HepG2 (cell line): ENCODE results near the gene NAA25. TPM values are rescaled to one million over a fixed set of nuclear protein-coding genes. Genes with fewer than 3 reads are reported as not detected.
A peak's percentile ranks its signal among the peaks of the same experiment; 100 is the strongest.

Experiments
- ATAC-seq: fragments of 200-7000 bp; cut with Tn5 transposase; 3 replicates; pipeline ENCODE4 v1.9.1; 2020; ENCODE audit warnings: mild to moderate bottlenecking, moderate library complexity
- BruUV-seq: library from RNA; stranded (reverse); fragments of 400-500 nt; replicated peaks from 2 replicates; lab custom pipeline; 2021; lab: Mats Ljungman, UMichigan
- CTCF ChIA-PET: fragments of 300-600 bp; formaldehyde crosslinking; extraction: SDS; loops from one replicate; lab custom pipeline; 2021; ENCODE audit warnings: low total read pairs, inconsistent platforms, low intra/inter-chr PET ratio; lab: Yijun Ruan, JAX
- POLR2A ChIA-PET: fragments of 350-600 bp; sonication (Branson Sonifier 250); formaldehyde crosslinking; loops from one replicate; lab custom pipeline; 2020; ENCODE audit warnings: antibody characterized with exemption, inconsistent platforms; lab: Yijun Ruan, JAX
- DNase-seq: peaks from one replicate; pipeline ENCODE4 v3.0.0-alpha.2; 2015; ENCODE audit warnings: low spot score
- FAIRE-seq: peaks from 3 replicates; lab custom pipeline; 2011; peaks lifted over from hg19 to GRCh38; lab: Jason Lieb, UNC
- H2AFZ ChIP-seq: one replicate; pipeline ENCODE4 v1.6.1; 2011; ENCODE audit warnings: low read length, inconsistent platforms
- H3K27ac ChIP-seq: fragments of 300-600 bp; 3 replicates; pipeline ENCODE4 v1.8.0; 2011; ENCODE audit warnings: mixed run types, mild to moderate bottlenecking, mixed read lengths, low read length, inconsistent platforms; ENCODE audit not compliant: insufficient read depth; ENCODE audit errors: extremely low read length
- H3K27me3 ChIP-seq, 2 experiments: fragments of 200-600 bp in 1 of 2; 2 replicates in 1 of 2; 3 replicates in 1 of 2; pipeline versions ENCODE4 v1.6.0 to v1.8.0; 2011; ENCODE audit warnings: low read length in 2 of 2, mild to moderate bottlenecking in 2 of 2, moderate library complexity in 2 of 2, inconsistent platforms in 1 of 2; ENCODE audit not compliant: insufficient read depth in 2 of 2, control insufficient read depth in 1 of 2
- H3K36me3 ChIP-seq, 2 experiments: fragments of 200-600 bp in 1 of 2; replicated peaks in 1 of 2; 2 replicates in 1 of 2; 3 replicates in 1 of 2; pipeline versions ENCODE4 v1.5.1 to v1.8.0; 2011; ENCODE audit warnings: low read length in 2 of 2, inconsistent platforms in 1 of 2; ENCODE audit not compliant: insufficient read depth in 2 of 2, control insufficient read depth in 1 of 2
- H3K4me1 ChIP-seq: 2 replicates; pipeline ENCODE4 v1.5.1; 2012; ENCODE audit warnings: low read length, inconsistent platforms; ENCODE audit not compliant: insufficient read depth
- H3K4me2 ChIP-seq: 2 replicates; pipeline ENCODE4 v1.6.0; 2011; ENCODE audit warnings: low read depth, low read length, inconsistent platforms
- H3K4me3 ChIP-seq, 3 experiments: fragments of 200-600 bp in 1 of 3; sonication (generic), shearing (Covaris generic) in 1 of 3; replicated peaks in 1 of 3; 2 replicates each; pipeline ENCODE4 v1.5.1; 2011 to 2016; ENCODE audit warnings: low read length in 3 of 3, inconsistent platforms in 2 of 3, low read depth in 2 of 3, mild to moderate bottlenecking in 2 of 3, control low read depth in 1 of 3, mixed read lengths in 1 of 3; ENCODE audit not compliant: insufficient read depth in 1 of 3
- H3K79me2 ChIP-seq: one replicate; pipeline ENCODE4 v1.6.1; 2011; ENCODE audit warnings: low read length, inconsistent platforms; ENCODE audit not compliant: insufficient read depth
- H3K9ac ChIP-seq: 2 replicates; pipeline ENCODE4 v1.6.0; 2011; ENCODE audit warnings: mild to moderate bottlenecking, low read depth, low read length, inconsistent platforms; ENCODE audit not compliant: insufficient read depth
- H3K9me3 ChIP-seq: 2 replicates; pipeline ENCODE4 v1.5.1; 2012; ENCODE audit warnings: mild to moderate bottlenecking, low read length
- H4K20me1 ChIP-seq: 2 replicates; pipeline ENCODE4 v1.6.0; 2011; ENCODE audit warnings: inconsistent platforms, mild to moderate bottlenecking, low read length, moderate library complexity; ENCODE audit not compliant: insufficient read depth
- FOXP4 ChIP-seq: sonication (generic); formaldehyde crosslinking; IDR thresholded peaks from 2 replicates; pipeline ENCODE4 v1.4.0; 2020; ENCODE audit warnings: missing genetic modification reagents
- HOXA9 ChIP-seq: sonication (generic); formaldehyde crosslinking; IDR thresholded peaks from 2 replicates; pipeline ENCODE4 v1.8.1; 2022; ENCODE audit warnings: missing genetic modification reagents, mild to moderate bottlenecking, moderate library complexity, borderline replicate concordance
- NFKBIZ ChIP-seq: IDR thresholded peaks from 2 replicates; pipeline ENCODE4 v1.6.1; 2018; ENCODE audit warnings: missing genetic modification reagents, missing compliant biosample characterization
- PHB2 ChIP-seq: fragments of 450-650 bp; IDR thresholded peaks from 2 replicates; pipeline ENCODE4 v1.6.1; 2018; ENCODE audit not compliant: partially characterized antibody
- POLR2A ChIP-seq, 2 experiments: IDR thresholded peaks; 2 replicates each; pipeline ENCODE4 v1.6.1; 2011; ENCODE audit warnings: low read depth in 2 of 2, low read length in 2 of 2, mild to moderate bottlenecking in 1 of 2, moderate library complexity in 1 of 2; ENCODE audit not compliant: insufficient read depth in 1 of 2
- POLR2AphosphoS5 ChIP-seq: IDR thresholded peaks from 2 replicates; pipeline ENCODE4 v1.6.1; 2012; ENCODE audit warnings: low read depth, low read length
- POLR2G ChIP-seq: fragments of 200-400 bp; formaldehyde crosslinking; IDR thresholded peaks from 2 replicates; pipeline ENCODE4 v1.6.1; 2018; ENCODE audit warnings: mild to moderate bottlenecking, low read depth, low read length, moderate library complexity
- RBM22 ChIP-seq: fragments of 200-400 bp; formaldehyde crosslinking; optimal IDR thresholded peaks from 2 replicates; pipeline ENCODE3; 2017; ENCODE audit warnings: mild to moderate bottlenecking, low read length, moderate library complexity
- ZNF24 ChIP-seq: fragments of 450-650 bp; IDR thresholded peaks from 2 replicates; pipeline ENCODE4 v1.6.1; 2017; ENCODE audit warnings: antibody characterized with exemption, mild to moderate bottlenecking
- ZNF331 ChIP-seq: sonication (generic); formaldehyde crosslinking; IDR thresholded peaks from 2 replicates; pipeline ENCODE4 v1.4.0; 2020; ENCODE audit warnings: missing genetic modification reagents
- WGBS: methylation state at CpG from one replicate; pipeline ENCODE4 v1.1.6; 2017; ENCODE audit warnings: low lambda C conversion rate; 5-methylcytosine and 5-hydroxymethylcytosine counted together
- in situ Hi-C: cut with HindIII; loops from 2 replicates; pipeline ENCODE4 v1.10.0; 2017; ENCODE audit warnings: low pct_unique_long_range_greater_than_20kb; ENCODE audit not compliant: extremely low pct_ligation_motif_present
- intact Hi-C: fragments of 100-400 bp; cut with micrococcal nuclease; formaldehyde crosslinking; loops from one replicate; pipeline ENCODE4 v1.10.0; 2022; ENCODE audit not compliant: unreplicated experiment
- polyA plus RNA-seq, 8 experiments: library from polyadenylated mRNA; depleted of rRNA in 3 of 8; stranded (reverse) in 7 of 8; unstranded in 1 of 8; fragments of >200 nt; fragmentation: Illumina TruSeq in 4 of 8; extraction: Trizol in 4 of 8; gene quantifications; 2 replicates each; pipeline versions ENCODE4 v1.2.1 to v1.2.3, GENCODE V29; 2011 to 2016; ENCODE audit warnings: low read depth in 4 of 8, missing spikeins in 1 of 8, mixed read lengths in 1 of 8; ENCODE audit not compliant: insufficient read depth in 1 of 8
- total RNA-seq, 5 experiments: library from RNA; depleted of rRNA; stranded (reverse); fragments of >200 nt; fragmentation: Illumina TruSeq; extraction: Trizol; gene quantifications; 2 replicates each; pipeline ENCODE4 v1.2.3, GENCODE V29; 2016; ENCODE audit warnings: low read depth in 1 of 5

NAA25 gene
- total and polyA plus RNA-seq, 2 of the 13 experiments (the other 11 are each of a cell fraction or from before 2014, with no cell fraction given) = 11.4 to 32.0 TPM

GRCh38 chr12:112022241-112023016 lies 86.2 kb downstream of the NAA25 start:
- H2AFZ ChIP-seq = no peak overlapping the region
- intact Hi-C loops = no loop called here
- no peak overlapping the region for H3K4me3 ChIP-seq
- DNase-seq (no peak), FAIRE-seq (no peak), ATAC-seq (peak; percentile 20)
- no peaks in the 10 kb centered on the region for H3K27me3 ChIP-seq
- BruUV-seq = TSS peak; percentile 58
- peaks cover 35% of the 10 kb centered on the region for H3K79me2 ChIP-seq
- no peak overlapping the region for H3K9ac ChIP-seq
- in situ Hi-C loops = no loop called here
- no peaks in the 10 kb centered on the region for H3K9me3 ChIP-seq
- no peak overlapping the region for H3K4me2 ChIP-seq
- H4K20me1 ChIP-seq = peaks cover 14% of the 10 kb centered on the region
- POLR2A ChIA-PET = interaction anchor here (5.8 kb wide), 1 partner anchor 9 kb away, joined by 62 read pairs; the partner anchor contains the start of genes ERP29 and TMEM116
- 97% methylated on average over 10 of the region's 11 CpGs for WGBS
- CTCF ChIA-PET = no interaction called here
- H3K36me3 ChIP-seq = peaks cover 21 to 67% of the 10 kb centered on the region in 2 experiments
- H3K4me1 ChIP-seq = peaks cover 15% of the 10 kb centered on the region
- H3K27ac ChIP-seq = no peak overlapping the region
- TF ChIP-seq PHB2 (no peak), ZNF331 (CRISPR knock-in tag) (no peak), HOXA9 (CRISPR knock-in tag) (no peak), RBM22 (peak; percentile 67), ZNF24 (no peak), NFKBIZ (CRISPR knock-in tag) (no peak), POLR2A (IDR thresholded peaks at IDR 0.05; ENCODE audit: insufficient read depth in 1 of 2, low read depth in 2 of 2, low read length in 2 of 2) (peak in 1 of 2 experiments; percentile 25; a peak in 1 of 4 replicates), POLR2AphosphoS5 (0 out of 2 replicates have a peak, but pooled peaks have one; percentile 19), FOXP4 (CRISPR knock-in tag) (no peak), POLR2G (0 out of 2 replicates have a peak, but pooled peaks have one; percentile 13)
